Small intestine (tissue), 7 donors: ENCODE data around the gene IMPDH1. TPM values are rescaled to one million over a fixed set of nuclear protein-coding genes. Genes with fewer than 3 reads are reported as not detected.
A peak's percentile ranks its signal among the peaks of the same experiment; 100 is the strongest.

Source experiments
- DNase-seq, 2 donors: peaks; one replicate each; pipeline versions ENCODE4 v3.0.0 to v3.0.0-alpha.2; 2013
- FAIRE-seq: peaks from 2 replicates; lab custom pipeline; 2012; peaks lifted over from hg19 to GRCh38; lab: Jason Lieb, UNC
- H3K27ac ChIP-seq, 3 donors: one replicate each; pipeline ENCODE4 v1.5.1; 2013; ENCODE audit warnings: low read length in 2 of 3, mild to moderate bottlenecking in 2 of 3, control low read depth in 1 of 3, inconsistent platforms in 1 of 3, low read depth in 1 of 3, moderate library complexity in 1 of 3
- H3K27me3 ChIP-seq, 3 donors: one replicate each; pipeline ENCODE4 v1.6.1; 2013; ENCODE audit warnings: low read length in 3 of 3, inconsistent platforms in 1 of 3; ENCODE audit not compliant: control insufficient read depth in 3 of 3, insufficient read depth in 3 of 3
- H3K36me3 ChIP-seq, 3 donors: one replicate each; pipeline ENCODE4 v1.6.1; 2013; ENCODE audit warnings: low read length in 3 of 3, inconsistent platforms in 1 of 3, low read depth in 1 of 3, mild to moderate bottlenecking in 1 of 3, moderate library complexity in 1 of 3; ENCODE audit not compliant: control insufficient read depth in 3 of 3, insufficient read depth in 2 of 3
- H3K4me1 ChIP-seq, 3 donors: one replicate each; pipeline ENCODE4 v1.6.1; 2013; ENCODE audit warnings: low read length in 2 of 3, inconsistent platforms in 1 of 3, low read depth in 1 of 3, mild to moderate bottlenecking in 1 of 3, moderate library complexity in 1 of 3; ENCODE audit not compliant: control insufficient read depth in 3 of 3, insufficient read depth in 2 of 3
- H3K4me3 ChIP-seq, 3 donors: one replicate each; pipeline ENCODE4 v1.5.1; 2013; ENCODE audit warnings: low read length in 3 of 3, control low read depth in 1 of 3, inconsistent platforms in 1 of 3, low read depth in 1 of 3, mild to moderate bottlenecking in 1 of 3, moderate library complexity in 1 of 3
- H3K9me3 ChIP-seq, 2 donors: one replicate each; pipeline ENCODE4 v1.6.1; 2013; ENCODE audit warnings: low read depth in 1 of 2, low read length in 1 of 2; ENCODE audit not compliant: control insufficient read depth in 2 of 2, insufficient read depth in 1 of 2
- WGBS, 3 donors: extraction: QIAGEN DNeasy Blood & Tissue Kit; methylation state at CpG; one replicate each; pipeline ENCODE4 v1.1.7; 2013; 5-methylcytosine and 5-hydroxymethylcytosine counted together
- polyA plus RNA-seq, 4 donors: library from polyadenylated mRNA; stranded (reverse) in 3 of 4; unstranded in 1 of 4; fragments of 200-250 nt in 3 of 4; fragments of 120-200 nt in 1 of 4; gene quantifications; one replicate each; pipeline versions ENCODE4 v1.2.1 to v1.2.3, GENCODE V29; 2013
- donor health status: healthy with polysubstance abuse.
- donor health status: control.
- donor health status: control.
- donor health status: Bipolar disorder and iron deficiency.
- donor health status: healthy.

Gene IMPDH1
- polyA plus RNA-seq, 4 donors, result 4.5 to 19.0 (median 10.9) TPM

- H3K9me3 ChIP-seq, result no peaks in the 10 kb centered on the region
- peaks cover 0 to 12% (median 0%) of the 10 kb centered on the region in 3 donors for H3K27me3 ChIP-seq
- H3K27ac ChIP-seq, result no peak overlapping the region
- DNase-seq, result no peak
- WGBS, 3 donors, result 88 to 93% (median 90%) methylated on average over 4 of the region's 4 CpGs
- FAIRE-seq, result no peak
- H3K4me1 ChIP-seq, result no peaks in the 10 kb centered on the region
- no peaks in the 10 kb centered on the region for H3K36me3 ChIP-seq
- H3K4me3 ChIP-seq, result no peak overlapping the region
These were observed 39.3 kb downstream of the IMPDH1 start for GRCh38 chr7:128370491-128370890.

- DNase-seq, result no peak
- Histone ChIP-seq H3K4me1 (peaks cover 0 to 3% (median 0%) of the 10 kb centered on the region in 3 donors), H3K27me3 (peaks cover 0 to 41% (median 6%) of the 10 kb centered on the region in 3 donors), H3K36me3 (no peaks in the 10 kb centered on the region), H3K27ac (no peak overlapping the region), H3K9me3 (no peaks in the 10 kb centered on the region), H3K4me3 (no peak overlapping the region)
- FAIRE-seq, result no peak
These were observed 42.8 kb downstream of the IMPDH1 start for GRCh38 chr7:128366986-128367385.

GRCh38 chr7:128366300-128366699, 43.5 kb downstream of the IMPDH1 start:
- Histone ChIP-seq H3K27me3 (peaks cover 0 to 44% (median 6%) of the 10 kb centered on the region in 3 donors), H3K4me1 (peaks cover 0 to 4% (median 0%) of the 10 kb centered on the region in 3 donors), H3K27ac (no peak overlapping the region), H3K4me3 (no peak overlapping the region), H3K36me3 (no peaks in the 10 kb centered on the region), H3K9me3 (no peaks in the 10 kb centered on the region)
- FAIRE-seq, result no peak
- peak in 1 of 2 donors; percentile 43 for DNase-seq
- WGBS, 3 donors, result 21 to 44% (median 30%) methylated on average over 1 of the region's 1 CpG

- Histone ChIP-seq H3K36me3 (no peaks in the 10 kb centered on the region), H3K4me1 (peaks cover 0 to 6% (median 0%) of the 10 kb centered on the region in 3 donors), H3K27me3 (peaks cover 0 to 53% (median 13%) of the 10 kb centered on the region in 3 donors), H3K27ac (no peak overlapping the region), H3K4me3 (no peak overlapping the region), H3K9me3 (no peaks in the 10 kb centered on the region)
- WGBS, 3 donors, result 85 to 90% (median 87%) methylated on average over 2 of the region's 2 CpGs
- FAIRE-seq (no peak), DNase-seq (no peak)
These were observed 44.4 kb downstream of the IMPDH1 start for GRCh38 chr7:128365432-128365831.

GRCh38 chr7:128364166-128364870, 45.5 kb downstream of the IMPDH1 start:
- WGBS, 3 donors, result 67 to 77% (median 68%) methylated on average over 4 of the region's 4 CpGs
- FAIRE-seq (no peak), DNase-seq (no peak)
- Histone ChIP-seq H3K36me3 (no peaks in the 10 kb centered on the region), H3K4me3 (no peak overlapping the region), H3K9me3 (no peaks in the 10 kb centered on the region), H3K27me3 (peaks cover 9 to 64% (median 13%) of the 10 kb centered on the region in 3 donors), H3K4me1 (peaks cover 0 to 6% (median 0%) of the 10 kb centered on the region in 3 donors), H3K27ac (no peak overlapping the region)

GRCh38 chr7:128363261-128363721, 46.5 kb downstream of the IMPDH1 start:
- peaks cover 0 to 6% (median 0%) of the 10 kb centered on the region in 3 donors for H3K4me1 ChIP-seq
- H3K4me3 ChIP-seq, result no peak overlapping the region
- no peaks in the 10 kb centered on the region for H3K36me3 ChIP-seq
- H3K9me3 ChIP-seq, result no peaks in the 10 kb centered on the region
- H3K27me3 ChIP-seq, result peaks cover 9 to 65% (median 13%) of the 10 kb centered on the region in 3 donors
- DNase-seq (no peak), FAIRE-seq (no peak)
- WGBS, 3 donors, result 83 to 87% (median 83%) methylated on average over 6 of the region's 6 CpGs
- H3K27ac ChIP-seq, result no peak overlapping the region

- no peaks in the 10 kb centered on the region for H3K9me3 ChIP-seq
- DNase-seq (no peak), FAIRE-seq (no peak)
- peaks cover 0 to 6% (median 0%) of the 10 kb centered on the region in 3 donors for H3K4me1 ChIP-seq
- 61 to 77% (median 67%) methylated on average over 4 of the region's 4 CpGs for WGBS, 3 donors
- peaks cover 9 to 70% (median 13%) of the 10 kb centered on the region in 3 donors for H3K27me3 ChIP-seq
- no peak overlapping the region for H3K27ac ChIP-seq
- no peaks in the 10 kb centered on the region for H3K36me3 ChIP-seq
- no peak overlapping the region for H3K4me3 ChIP-seq
These were observed 47.1 kb downstream of the IMPDH1 start for GRCh38 chr7:128362670-128363069.

GRCh38 chr7:128361411-128362379, 48.1 kb downstream of the IMPDH1 start, which contains the start of gene PRRT4:
Gene PRRT4 (minus strand): TSS chr7:128361690.
- DNase-seq (peak; percentile 17 to 55), FAIRE-seq (no peak)
- no peak within 1 kb of the TSS for H3K27ac ChIP-seq
- 1 to 2% (median 1%) methylated on average over 55 to 88 of the region's 88 CpGs for WGBS, 3 donors
- H3K4me3 ChIP-seq, result peak within 1 kb of the TSS; percentile 24 to 58 (median 28)
- H3K9me3 ChIP-seq, result no peaks in the 10 kb centered on the region
- H3K27me3 ChIP-seq, result peaks cover 9 to 70% (median 13%) of the 10 kb centered on the region in 3 donors
- no peaks in the 10 kb centered on the region for H3K36me3 ChIP-seq
- peaks cover 0 to 6% (median 0%) of the 10 kb centered on the region in 3 donors for H3K4me1 ChIP-seq
